Stimulated activated naive CD8-positive, alpha-beta T cell treated with anti-CD3 and anti-CD28 coated beads, Interleukin-15, Interleukin-2, amounts not matched to agents 100 U/mL and 50 U/mL, for 24 hours (primary cell): ENCODE measurements around the gene PCDHGA9.
"Not testable (repeated sequence)": the region's sequence is repeated elsewhere in the genome, so short reads cannot be mapped to it uniquely, and the experiment has no call there.

ENCODE experiments used
- ATAC-seq: fragments of 150-1000 bp; cut with Tn5 transposase; one replicate; pipeline ENCODE4 v1.10.0; 2021
- DNase-seq: peaks from one replicate; pipeline ENCODE4 v3.0.0; 2021

The PCDHGA9 gene

GRCh38 chr5:141384471-141385267 is 17.9 kb upstream of the PCDHGA9 start:
- ATAC-seq (no peak), DNase-seq (no peak)

GRCh38 chr5:141387557-141388311 is 14.8 kb upstream of the PCDHGA9 start, which contains the start of gene PCDHGB4:
Gene PCDHGB4 (plus strand): TSS chr5:141387698. CDS start chr5:141387885, 187 bp downstream.
- DNase-seq (peak; percentile 19), ATAC-seq (peak; percentile 23)

- ATAC-seq: no peak
- no peak for DNase-seq
Measured at GRCh38 chr5:141388661-141389060, 13.9 kb upstream of the PCDHGA9 start.

- DNase-seq (no peak), ATAC-seq (no peak)
Measured at GRCh38 chr5:141389153-141390042, 13.2 kb upstream of the PCDHGA9 start.

- DNase-seq (no peak), ATAC-seq (no peak)
Measured at GRCh38 chr5:141392429-141393198, 10.0 kb upstream of the PCDHGA9 start, which contains the start of gene PCDHGA8. Gene PCDHGA8 (plus strand): TSS chr5:141392633. CDS start chr5:141392814, 181 bp downstream.

- ATAC-seq: no peak
Measured at GRCh38 chr5:141393267-141393666, 9.3 kb upstream of the PCDHGA9 start.

GRCh38 chr5:141394401-141395187 is 8.0 kb upstream of the PCDHGA9 start:
- not testable (repeated sequence) for DNase-seq, ATAC-seq

More at GRCh38 chr5:141393267-141393666, 9.3 kb upstream of the PCDHGA9 start:
- DNase-seq: no peak

- ATAC-seq: not testable (repeated sequence)
- peak; percentile 43 for DNase-seq
Measured at GRCh38 chr5:141397756-141398551, 4.6 kb upstream of the PCDHGA9 start, which contains the start of gene PCDHGB5. Gene PCDHGB5 (plus strand): TSS chr5:141397947. CDS start chr5:141398128, 181 bp downstream.

GRCh38 chr5:141398608-141399007 is 4.0 kb upstream of the PCDHGA9 start:
- no peak for ATAC-seq

GRCh38 chr5:141399555-141400258 is 2.9 kb upstream of the PCDHGA9 start:
- DNase-seq: no peak

More at GRCh38 chr5:141398608-141399007, 4.0 kb upstream of the PCDHGA9 start:
- no peak for DNase-seq

GRCh38 chr5:141403387-141403786 is 809 bp downstream of the PCDHGA9 start:
- ATAC-seq: no peak

More at GRCh38 chr5:141399555-141400258, 2.9 kb upstream of the PCDHGA9 start:
- ATAC-seq: no peak

GRCh38 chr5:141407790-141408505 is 5.4 kb downstream of the PCDHGA9 start, which contains the start of gene PCDHGB6:
Gene PCDHGB6 (plus strand): TSS chr5:141408021. CDS start chr5:141408203, 182 bp downstream.
- DNase-seq: peak; percentile 51
- peak; percentile 40 for ATAC-seq

More at GRCh38 chr5:141403387-141403786, 809 bp downstream of the PCDHGA9 start:
- no peak for DNase-seq

- DNase-seq: no peak
- ATAC-seq: no peak
Measured at GRCh38 chr5:141409598-141410306, 7.2 kb downstream of the PCDHGA9 start.

- no peak for ATAC-seq
- no peak for DNase-seq
Measured at GRCh38 chr5:141411575-141411974, 9.0 kb downstream of the PCDHGA9 start.

GRCh38 chr5:141412854-141413539 is 10.4 kb downstream of the PCDHGA9 start, which contains the start of gene PCDHGA10:
Gene PCDHGA10 (plus strand): TSS chr5:141412987. CDS start chr5:141413176, 189 bp downstream.
- ATAC-seq: peak; percentile 64
- DNase-seq: peak; percentile 47

- no peak for ATAC-seq
- DNase-seq: no peak
Measured at GRCh38 chr5:141413540-141414069, 11.0 kb downstream of the PCDHGA9 start.
